HG03159 (cell line): ENCODE data around the gene FNBP1.

Source experiments
- ATAC-seq: cut with Tn5 transposase; IDR thresholded peaks from one replicate; pipeline ENCODE4 v1.9.1; 2021; ENCODE audit warnings: mild to moderate bottlenecking, moderate library complexity; ENCODE audit not compliant: unreplicated experiment

Gene FNBP1

GRCh38 chr9:129930743-129931142 lies 112.2 kb downstream of the FNBP1 start:
- no peak for ATAC-seq

- ATAC-seq = no peak
Measured at GRCh38 chr9:129929496-129930125, 113.4 kb downstream of the FNBP1 start.

GRCh38 chr9:129923589-129923988 lies 119.4 kb downstream of the FNBP1 start:
- ATAC-seq = no peak

- ATAC-seq = no peak
Measured at GRCh38 chr9:129921905-129922304, 121.1 kb downstream of the FNBP1 start.

- no peak for ATAC-seq
Measured at GRCh38 chr9:129919841-129920240, 123.1 kb downstream of the FNBP1 start.

GRCh38 chr9:129919277-129919676 lies 123.7 kb downstream of the FNBP1 start:
- ATAC-seq = no peak

GRCh38 chr9:129918296-129918950 lies 124.6 kb downstream of the FNBP1 start:
- ATAC-seq = no peak

GRCh38 chr9:129916707-129917106 lies 126.3 kb downstream of the FNBP1 start:
- no peak for ATAC-seq

GRCh38 chr9:129914051-129914450 lies 128.9 kb downstream of the FNBP1 start:
- ATAC-seq = no peak

GRCh38 chr9:129910628-129911567 lies 132.1 kb downstream of the FNBP1 start:
- ATAC-seq = no peak

GRCh38 chr9:129909851-129910250 lies 133.1 kb downstream of the FNBP1 start:
- ATAC-seq = no peak

GRCh38 chr9:129908906-129909305 lies 134.1 kb downstream of the FNBP1 start:
- ATAC-seq = no peak

- no peak for ATAC-seq
Measured at GRCh38 chr9:129907201-129907600, 135.8 kb downstream of the FNBP1 start.

- ATAC-seq = no peak
Measured at GRCh38 chr9:129906298-129906697, 136.7 kb downstream of the FNBP1 start.

- ATAC-seq = no peak
Measured at GRCh38 chr9:129904734-129905133, 138.3 kb downstream of the FNBP1 start.

GRCh38 chr9:129902740-129903134 lies 140.3 kb downstream of the FNBP1 start:
- no peak for ATAC-seq

- no peak for ATAC-seq
Measured at GRCh38 chr9:129901993-129902739, 140.8 kb downstream of the FNBP1 start.

- no peak for ATAC-seq
Measured at GRCh38 chr9:129900263-129901027, 142.5 kb downstream of the FNBP1 start.

GRCh38 chr9:129899620-129900019 lies 143.4 kb downstream of the FNBP1 start:
- ATAC-seq = no peak

- no peak for ATAC-seq
Measured at GRCh38 chr9:129898185-129898584, 144.8 kb downstream of the FNBP1 start.
